Vagina (tissue), 2 donors: ENCODE data around the gene ITFG2. TPM values are rescaled to one million over a fixed set of nuclear protein-coding genes. Genes with fewer than 3 reads are reported as not detected.
"Not testable (repeated sequence)": the region's sequence is repeated elsewhere in the genome, so short reads cannot be mapped to it uniquely, and the experiment has no call there.

Source experiments
- DNase-seq, 2 donors: peaks; one replicate each; pipeline ENCODE4 v3.0.0-alpha.2; 2017; ENCODE audit errors: extremely low spot score in 2 of 2
- H3K27ac ChIP-seq: fragments of 200-600 bp; sonication (generic); one replicate; pipeline ENCODE4 v1.5.1; 2019
- H3K27me3 ChIP-seq: fragments of 200-600 bp; sonication (generic); one replicate; pipeline ENCODE4 v1.5.1; 2019
- H3K36me3 ChIP-seq, 2 donors: fragments of 200-600 bp; sonication (generic); one replicate each; pipeline ENCODE4 v1.5.1; 2017 to 2019
- H3K4me1 ChIP-seq: fragments of 200-600 bp; sonication (generic); one replicate; pipeline ENCODE4 v1.5.1; 2019
- H3K4me3 ChIP-seq, 2 donors: fragments of 200-600 bp; sonication (generic); 1 replicate in 1 of 2; 2 replicates in 1 of 2; pipeline ENCODE4 v1.5.1; 2016 to 2019
- H3K9me3 ChIP-seq: fragments of 200-600 bp; sonication (generic); one replicate; pipeline ENCODE4 v1.5.1; 2019
- CTCF ChIP-seq, 3 experiments: fragments of 450-650 bp in 2 of 3; fragments of 200-600 bp in 1 of 3; sonication (generic) in 1 of 3; IDR thresholded peaks; one replicate each; pipeline ENCODE4 v1.5.1; 2017 to 2019; ENCODE audit warnings: antibody characterized with exemption in 3 of 3, mild to moderate bottlenecking in 2 of 3, moderate library complexity in 2 of 3
- POLR2A ChIP-seq, 2 donors: fragments of 450-650 bp; IDR thresholded peaks; one replicate each; pipeline ENCODE4 v1.6.1; 2017; ENCODE audit warnings: antibody characterized with exemption in 2 of 2, mild to moderate bottlenecking in 2 of 2, moderate library complexity in 2 of 2
- POLR2AphosphoS5 ChIP-seq, 2 donors: sonication (generic); formaldehyde crosslinking; IDR thresholded peaks; one replicate each; pipeline ENCODE4 v1.9.0; 2017; ENCODE audit warnings: antibody characterized with exemption in 2 of 2, mild to moderate bottlenecking in 2 of 2, low read depth in 1 of 2; ENCODE audit not compliant: insufficient read depth in 1 of 2
- intact Hi-C: fragments of 100-400 bp; cut with DNase I; formaldehyde crosslinking; loops from one replicate; pipeline ENCODE4 v1.15.1; 2023
- total RNA-seq: library from RNA; depleted of rRNA; stranded (reverse); fragments of >200 nt; gene quantifications from one replicate; pipeline ENCODE4 v1.2.3, GENCODE V29; 2016

Gene ITFG2
- total RNA-seq, 1 donor from 2014 or later = 30.4 TPM

GRCh38 chr12:2768224-2768961 lies 44.1 kb upstream of the ITFG2 start:
- DNase-seq = no peak

GRCh38 chr12:2769866-2770533 lies 42.5 kb upstream of the ITFG2 start:
- H3K9me3 ChIP-seq = no peaks in the 10 kb centered on the region
- intact Hi-C loops = no loop called here
- DNase-seq = no peak
- TF ChIP-seq CTCF (IDR thresholded peaks at IDR 0.05) = no peak
- no peak for TF ChIP-seq POLR2AphosphoS5 (IDR thresholded peaks at IDR 0.05; ENCODE audit: insufficient read depth in 1 of 2, low read depth in 1 of 2)
- TF ChIP-seq POLR2A (IDR thresholded peaks at IDR 0.05) = no peak
- H3K36me3 ChIP-seq = no peaks in the 10 kb centered on the region
- no peaks in the 10 kb centered on the region for H3K4me1 ChIP-seq
- H3K27ac ChIP-seq = no peak overlapping the region
- H3K4me3 ChIP-seq = no peak overlapping the region
- H3K27me3 ChIP-seq = no peaks in the 10 kb centered on the region

More at GRCh38 chr12:2768224-2768961, 44.1 kb upstream of the ITFG2 start:
- Histone ChIP-seq H3K27ac (no peak overlapping the region), H3K9me3 (no peaks in the 10 kb centered on the region), H3K36me3 (no peaks in the 10 kb centered on the region), H3K27me3 (no peaks in the 10 kb centered on the region), H3K4me1 (no peaks in the 10 kb centered on the region), H3K4me3 (no peak overlapping the region)
- no peak for TF ChIP-seq CTCF (IDR thresholded peaks at IDR 0.05)
- no peak for TF ChIP-seq POLR2AphosphoS5 (IDR thresholded peaks at IDR 0.05; ENCODE audit: insufficient read depth in 1 of 2, low read depth in 1 of 2)
- no peak for TF ChIP-seq POLR2A (IDR thresholded peaks at IDR 0.05)
- intact Hi-C loops = no loop called here

- H3K9me3 ChIP-seq, H3K4me1 ChIP-seq, intact Hi-C loops, H3K27me3 ChIP-seq, DNase-seq, H3K4me3 ChIP-seq, H3K27ac ChIP-seq, H3K36me3 ChIP-seq: not testable (repeated sequence)
These were observed 41.9 kb upstream of the ITFG2 start for GRCh38 chr12:2770544-2770943.

GRCh38 chr12:2772370-2772769 lies 40.1 kb upstream of the ITFG2 start:
- Histone ChIP-seq H3K4me3 (no peak overlapping the region), H3K4me1 (no peaks in the 10 kb centered on the region), H3K36me3 (no peaks in the 10 kb centered on the region), H3K27ac (no peak overlapping the region), H3K9me3 (no peaks in the 10 kb centered on the region), H3K27me3 (no peaks in the 10 kb centered on the region)
- TF ChIP-seq CTCF (IDR thresholded peaks at IDR 0.05) = no peak
- TF ChIP-seq POLR2A (IDR thresholded peaks at IDR 0.05) = no peak
- no peak for TF ChIP-seq POLR2AphosphoS5 (IDR thresholded peaks at IDR 0.05; ENCODE audit: insufficient read depth in 1 of 2, low read depth in 1 of 2)
- intact Hi-C loops = no loop called here
- DNase-seq = no peak

GRCh38 chr12:2773199-2773875 lies 39.1 kb upstream of the ITFG2 start:
- H3K27ac ChIP-seq = no peak overlapping the region
- H3K27me3 ChIP-seq = no peaks in the 10 kb centered on the region
- DNase-seq = no peak
- TF ChIP-seq POLR2AphosphoS5 (IDR thresholded peaks at IDR 0.05; ENCODE audit: insufficient read depth in 1 of 2, low read depth in 1 of 2) (no peak), POLR2A (IDR thresholded peaks at IDR 0.05) (no peak), CTCF (IDR thresholded peaks at IDR 0.05) (no peak)
- no peaks in the 10 kb centered on the region for H3K36me3 ChIP-seq
- intact Hi-C loops = no loop called here
- H3K4me1 ChIP-seq = no peaks in the 10 kb centered on the region
- no peaks in the 10 kb centered on the region for H3K9me3 ChIP-seq
- H3K4me3 ChIP-seq = no peak overlapping the region
